ENCODE measurements around the gene LAMB2. TPM values are rescaled to one million over a fixed set of nuclear protein-coding genes. Genes with fewer than 3 reads are reported as not detected.

The LAMB2 gene
- total and polyA plus RNA-seq, 7 donors, result 81.6 to 220 (median 133) TPM

- peaks cover 3% of the 10 kb centered on the region for H3K4me1 ChIP-seq
- TF ChIP-seq CTCF (IDR thresholded peaks at IDR 0.05), result no peak
- H3K9me3 ChIP-seq, result no peaks in the 10 kb centered on the region
- intact Hi-C loops (cut with DNase I), result no loop called here
- H3K4me3 ChIP-seq, result no peak overlapping the region
- 68 to 84% (median 74%) methylated on average over 5 of the region's 5 CpGs for WGBS, 3 donors
- peaks cover 2 to 8% of the 10 kb centered on the region in 2 donors for H3K36me3 ChIP-seq (ENCODE audit: insufficient read depth in 1 of 2, low read depth in 1 of 2)
- DNase-seq (peak in 1 of 2 donors; percentile 63), ATAC-seq (peak in 2 of 4 donors; percentile 51 to 67)
- H3K27me3 ChIP-seq (ENCODE audit: insufficient read depth in 3 of 3, low read length in 2 of 3), result no peaks in the 10 kb centered on the region
- no peak overlapping the region for H3K27ac ChIP-seq
Measured at GRCh38 chr3:49158103-49158709, 25.4 kb upstream of the LAMB2 start.

- Histone ChIP-seq H3K9me3 (no peaks in the 10 kb centered on the region), H3K4me3 (no peak overlapping the region), H3K27ac (no peak overlapping the region), H3K4me1 (peaks cover 3% of the 10 kb centered on the region), H3K27me3 (ENCODE audit: insufficient read depth in 3 of 3, low read length in 2 of 3) (no peaks in the 10 kb centered on the region), H3K36me3 (ENCODE audit: insufficient read depth in 1 of 2, low read depth in 1 of 2) (peaks cover 0 to 2% of the 10 kb centered on the region in 2 donors)
- no peak for DNase-seq
- no peak for TF ChIP-seq CTCF (IDR thresholded peaks at IDR 0.05)
- ATAC-seq, result no peak
- WGBS, 3 donors, result 64 to 79% (median 67%) methylated on average over 1 of the region's 1 CpG
- intact Hi-C loops (cut with DNase I), result no loop called here
Measured at GRCh38 chr3:49157289-49157688, 24.4 kb upstream of the LAMB2 start.

GRCh38 chr3:49153349-49153912, 20.6 kb upstream of the LAMB2 start:
- 83 to 87% (median 87%) methylated on average over 3 of the region's 3 CpGs for WGBS, 3 donors
- Histone ChIP-seq H3K27ac (no peak overlapping the region), H3K4me3 (no peak overlapping the region), H3K4me1 (no peaks in the 10 kb centered on the region), H3K36me3 (ENCODE audit: insufficient read depth in 1 of 2, low read depth in 1 of 2) (no peaks in the 10 kb centered on the region), H3K27me3 (ENCODE audit: insufficient read depth in 3 of 3, low read length in 2 of 3) (no peaks in the 10 kb centered on the region), H3K9me3 (no peaks in the 10 kb centered on the region)
- intact Hi-C loops (cut with DNase I), result no loop called here
- TF ChIP-seq CTCF (IDR thresholded peaks at IDR 0.05), result no peak
- DNase-seq (no peak), ATAC-seq (no peak)

DNA sequence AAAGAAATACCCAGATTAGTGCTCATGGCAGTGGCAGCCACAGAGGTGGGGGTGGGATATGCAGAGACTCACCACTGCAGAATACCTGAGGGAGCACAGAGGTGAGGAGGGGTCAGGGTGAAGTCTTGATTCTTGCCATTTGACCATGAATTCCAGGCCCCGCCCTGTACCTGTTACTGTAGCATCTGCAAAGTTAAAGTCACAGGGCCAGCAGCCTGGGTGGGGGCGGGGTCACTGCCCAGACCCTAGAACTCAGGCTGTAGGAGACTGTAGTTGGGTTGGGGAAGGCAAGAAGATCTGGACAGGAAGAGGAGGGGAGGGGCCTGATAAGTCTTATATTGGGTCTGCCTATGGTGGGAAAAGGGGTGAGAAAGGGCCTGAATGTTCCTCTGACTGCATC, 18.8 kb upstream of the LAMB2 start:
- no peak for TF ChIP-seq CTCF (IDR thresholded peaks at IDR 0.05)
- intact Hi-C loops (cut with DNase I), result no loop called here
- Histone ChIP-seq H3K4me3 (no peak overlapping the region), H3K27ac (no peak overlapping the region), H3K9me3 (no peaks in the 10 kb centered on the region), H3K4me1 (no peaks in the 10 kb centered on the region), H3K27me3 (ENCODE audit: insufficient read depth in 3 of 3, low read length in 2 of 3) (no peaks in the 10 kb centered on the region), H3K36me3 (ENCODE audit: insufficient read depth in 1 of 2, low read depth in 1 of 2) (no peaks in the 10 kb centered on the region)
- WGBS, 3 donors, result 83 to 95% (median 94%) methylated on average over 2 of the region's 2 CpGs
- DNase-seq (no peak), ATAC-seq (no peak)

- H3K4me1 ChIP-seq, result no peaks in the 10 kb centered on the region
- DNase-seq, result no peak
- no peaks in the 10 kb centered on the region for H3K36me3 ChIP-seq (ENCODE audit: insufficient read depth in 1 of 2, low read depth in 1 of 2)
- no peak overlapping the region for H3K27ac ChIP-seq
- H3K4me3 ChIP-seq, result no peak overlapping the region
- intact Hi-C loops (cut with DNase I), result no loop called here
- ATAC-seq, result no peak
- 65 to 70% (median 67%) methylated on average over 5 of the region's 5 CpGs for WGBS, 3 donors
- no peaks in the 10 kb centered on the region for H3K27me3 ChIP-seq (ENCODE audit: insufficient read depth in 3 of 3, low read length in 2 of 3)
- H3K9me3 ChIP-seq, result no peaks in the 10 kb centered on the region
- no peak for TF ChIP-seq CTCF (IDR thresholded peaks at IDR 0.05)
Measured at GRCh38 chr3:49148159-49148558, 15.3 kb upstream of the LAMB2 start.

All from psoas muscle (tissue), 8 donors.